H9 (cell line): ENCODE data around the gene C17orf78. TPM values are rescaled to one million over a fixed set of nuclear protein-coding genes. Genes with fewer than 3 reads are reported as not detected.

Source experiments
- DNase-seq: peaks from one replicate; pipeline ENCODE4 v3.0.0-alpha.2; 2017
- H2AFZ ChIP-seq: one replicate; pipeline ENCODE4 v1.6.1; 2013; ENCODE audit warnings: mild to moderate bottlenecking, low read length, control low read depth, moderate library complexity
- H2AK5ac ChIP-seq: 2 replicates; pipeline ENCODE4 v1.6.1; 2013; ENCODE audit warnings: low read length, control low read depth, mixed read lengths; ENCODE audit not compliant: insufficient read length
- H2BK120ac ChIP-seq: one replicate; pipeline ENCODE4 v1.6.1; 2013; ENCODE audit warnings: low read depth, mild to moderate bottlenecking, low read length, control low read depth, inconsistent platforms; ENCODE audit not compliant: poor library complexity, severe bottlenecking
- H2BK12ac ChIP-seq: 2 replicates; pipeline ENCODE4 v1.6.1; 2013; ENCODE audit warnings: low read length, control low read depth, mixed read lengths, low read depth; ENCODE audit not compliant: insufficient read length
- H2BK15ac ChIP-seq: 2 replicates; pipeline ENCODE4 v1.6.1; 2013; ENCODE audit warnings: low read depth, low read length, control low read depth
- H2BK20ac ChIP-seq: one replicate; pipeline ENCODE4 v1.6.1; 2013; ENCODE audit warnings: low read depth, mild to moderate bottlenecking, low read length, control low read depth, inconsistent platforms; ENCODE audit not compliant: poor library complexity, severe bottlenecking
- H2BK5ac ChIP-seq: 2 replicates; pipeline ENCODE4 v1.6.1; 2013; ENCODE audit warnings: low read length, control low read depth, mixed read lengths; ENCODE audit not compliant: insufficient read length
- H3K14ac ChIP-seq: 2 replicates; pipeline ENCODE4 v1.6.1; 2013; ENCODE audit warnings: low read length, control low read depth; ENCODE audit not compliant: insufficient read depth
- H3K18ac ChIP-seq: 2 replicates; pipeline ENCODE4 v1.6.1; 2013; ENCODE audit warnings: low read depth, mild to moderate bottlenecking, mixed read lengths, low read length, control low read depth; ENCODE audit not compliant: insufficient read length
- H3K23ac ChIP-seq: 2 replicates; pipeline ENCODE4 v1.6.1; 2013; ENCODE audit warnings: low read length, control low read depth, mixed read lengths, low read depth; ENCODE audit not compliant: insufficient read length
- H3K23me2 ChIP-seq: 2 replicates; pipeline ENCODE4 v1.6.1; 2013; ENCODE audit warnings: low read depth, mild to moderate bottlenecking, mixed read lengths, low read length, control low read depth; ENCODE audit not compliant: insufficient read length, poor library complexity, severe bottlenecking
- H3K27ac ChIP-seq: 2 replicates; pipeline ENCODE4 v1.5.1; 2013; ENCODE audit warnings: low read length, control low read depth, mixed read lengths, low read depth; ENCODE audit not compliant: insufficient read length
- H3K27me3 ChIP-seq: 2 replicates; pipeline ENCODE4 v1.6.1; 2013; ENCODE audit warnings: low read length, control low read depth, inconsistent platforms; ENCODE audit not compliant: insufficient read depth
- H3K4ac ChIP-seq: 2 replicates; pipeline ENCODE4 v1.6.1; 2013; ENCODE audit warnings: low read depth, mild to moderate bottlenecking, control low read depth, inconsistent platforms, low read length, moderate library complexity
- H3K4me1 ChIP-seq: 2 replicates; pipeline ENCODE4 v1.6.1; 2013; ENCODE audit warnings: low read length, control low read depth, inconsistent platforms; ENCODE audit not compliant: insufficient read depth
- H3K4me2 ChIP-seq: 2 replicates; pipeline ENCODE4 v1.6.1; 2013; ENCODE audit warnings: low read length, control low read depth, mixed read lengths; ENCODE audit not compliant: insufficient read length, insufficient read depth
- H3K56ac ChIP-seq: 2 replicates; pipeline ENCODE4 v1.6.1; 2013; ENCODE audit warnings: low read depth, mild to moderate bottlenecking, mixed read lengths, low read length, control low read depth; ENCODE audit not compliant: insufficient read length
- H3K79me1 ChIP-seq: 2 replicates; pipeline ENCODE4 v1.6.1; 2013; ENCODE audit warnings: low read depth, mild to moderate bottlenecking, moderate library complexity, low read length, control low read depth, inconsistent platforms; ENCODE audit not compliant: insufficient read depth, poor library complexity, severe bottlenecking
- H3K79me2 ChIP-seq: 2 replicates; pipeline ENCODE4 v1.6.1; 2013; ENCODE audit warnings: low read length, control low read depth, inconsistent platforms; ENCODE audit not compliant: insufficient read depth
- H3K9ac ChIP-seq: 2 replicates; pipeline ENCODE4 v1.6.1; 2013; ENCODE audit warnings: low read length, control low read depth, mixed read lengths; ENCODE audit not compliant: insufficient read length; ENCODE audit errors: extremely low read depth
- H3K9me3 ChIP-seq: one replicate; pipeline ENCODE4 v1.6.1; 2013; ENCODE audit warnings: low read depth, low read length, inconsistent platforms; ENCODE audit not compliant: control insufficient read depth
- H3T11ph ChIP-seq: one replicate; pipeline ENCODE4 v1.6.1; 2013; ENCODE audit warnings: mild to moderate bottlenecking, low read length, control low read depth, inconsistent platforms
- H4K20me1 ChIP-seq: one replicate; pipeline ENCODE4 v1.6.1; 2013; ENCODE audit not compliant: control insufficient read depth, insufficient read length, insufficient read depth
- H4K5ac ChIP-seq: 2 replicates; pipeline ENCODE4 v1.6.1; 2013; ENCODE audit warnings: low read depth, mild to moderate bottlenecking, mixed read lengths, low read length, control low read depth; ENCODE audit not compliant: insufficient read length
- H4K8ac ChIP-seq: replicated peaks from 2 replicates; pipeline ENCODE4 v1.6.1; 2013; ENCODE audit warnings: low read length, control low read depth, mixed read lengths, low read depth; ENCODE audit not compliant: insufficient read length
- H4K91ac ChIP-seq: 2 replicates; pipeline ENCODE4 v1.6.1; 2013; ENCODE audit warnings: low read depth, mild to moderate bottlenecking, moderate library complexity, mixed read lengths, low read length, control low read depth; ENCODE audit not compliant: insufficient read length
- H3K27ac Mint-ChIP-seq, 3 experiments: 2 replicates in 2 of 3; 3 replicates in 1 of 3; pipeline ENCODE4 v1.8.0; 2020 to 2021; ENCODE audit warnings: mixed read lengths in 3 of 3, mild to moderate bottlenecking in 1 of 3, moderate library complexity in 1 of 3
- H3K27me3 Mint-ChIP-seq: 2 replicates; pipeline ENCODE4 v1.8.0; 2021; ENCODE audit warnings: low read depth, mild to moderate bottlenecking, moderate library complexity, mixed read lengths
- H3K36me3 Mint-ChIP-seq, 3 experiments: 2 replicates in 2 of 3; 3 replicates in 1 of 3; pipeline ENCODE4 v1.8.0; 2020 to 2021; ENCODE audit warnings: low read depth in 3 of 3, mixed read lengths in 3 of 3; ENCODE audit not compliant: insufficient read depth in 1 of 3
- H3K4me1 Mint-ChIP-seq, 2 experiments: 2 replicates each; pipeline ENCODE4 v1.8.0; 2020; ENCODE audit warnings: mixed read lengths in 2 of 2
- H3K4me3 Mint-ChIP-seq, 2 experiments: 2 replicates in 1 of 2; 3 replicates in 1 of 2; pipeline ENCODE4 v1.8.0; 2020 to 2021; ENCODE audit warnings: mild to moderate bottlenecking in 2 of 2, mixed read lengths in 2 of 2, moderate library complexity in 1 of 2
- H3K9me3 Mint-ChIP-seq, 2 experiments: 2 replicates in 1 of 2; 3 replicates in 1 of 2; pipeline ENCODE4 v1.8.0; 2020; ENCODE audit warnings: mild to moderate bottlenecking in 2 of 2, mixed read lengths in 2 of 2, moderate library complexity in 1 of 2
- WGBS: extraction: QIAGEN DNeasy Blood & Tissue Kit; methylation state at CpG from one replicate; pipeline ENCODE4 v1.1.7; 2013; ENCODE audit warnings: missing lambda C conversion rate, low lambda C conversion rate, mixed read lengths; ENCODE audit not compliant: insufficient read length; ENCODE audit errors: extremely low coverage; 5-methylcytosine and 5-hydroxymethylcytosine counted together
- total RNA-seq: library from RNA; stranded (reverse); gene quantifications from 2 replicates; pipeline ENCODE4 v1.2.1, GENCODE V29; 2021
- TF ChIP-seq, protein P1 (sequence below): fragments of 200-600 bp; sonication (generic); conservative IDR thresholded peaks from 3 replicates; pipeline ENCODE4 v1.8.0; 2021; ENCODE audit warnings: antibody characterized with exemption, mild to moderate bottlenecking

Gene C17orf78
- total RNA-seq, 1 experiment from 2014 or later = not detected

DNA sequence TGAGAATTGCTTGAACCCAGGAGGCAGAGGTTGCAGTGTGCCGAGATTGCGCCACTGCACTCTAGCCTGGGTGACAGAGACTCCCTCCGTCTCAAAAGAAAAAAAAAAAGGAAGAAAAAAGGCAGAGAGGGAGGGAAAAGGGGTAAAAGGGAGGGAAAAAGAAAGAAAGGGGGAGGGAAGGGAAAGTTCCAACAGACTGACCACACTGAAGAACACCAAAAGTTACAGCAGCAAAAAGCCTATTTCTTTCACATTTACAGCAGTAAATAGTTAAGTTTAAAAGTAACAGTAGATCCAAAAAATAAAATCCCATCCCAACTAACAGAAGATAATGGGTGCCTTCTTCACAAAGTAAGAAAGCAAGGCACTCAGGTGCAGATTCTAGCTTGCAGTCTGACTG lies 36.9 kb upstream of the C17orf78 start:
- DNase-seq = no peak
- no peak overlapping the region for H3K4ac ChIP-seq

More for the DNA sequence above, 36.9 kb upstream of the C17orf78 start:
- no peaks in the 10 kb centered on the region for H3K23me2 ChIP-seq
- no peaks in the 10 kb centered on the region; the same call in 1 of the 2 replicates for H3K4me1 ChIP-seq
- H3K4me2 ChIP-seq = no peak overlapping the region
- no peak overlapping the region for H3K9ac ChIP-seq
- H2BK15ac ChIP-seq = no peak overlapping the region
- H3K27ac Mint-ChIP-seq = peak overlapping the region in 1 of 3 experiments; percentile 21; a peak in 3 of 7 replicates
- peaks cover 10% of the 10 kb centered on the region for H3K79me1 ChIP-seq
- H3K9me3 Mint-ChIP-seq = no peaks in the 10 kb centered on the region
- H2AK5ac ChIP-seq = no peak overlapping the region
- H2BK20ac ChIP-seq = no peak overlapping the region
- no peak overlapping the region for H2BK5ac ChIP-seq
- H3K56ac ChIP-seq = no peak overlapping the region
- TF ChIP-seq, protein P1, sequence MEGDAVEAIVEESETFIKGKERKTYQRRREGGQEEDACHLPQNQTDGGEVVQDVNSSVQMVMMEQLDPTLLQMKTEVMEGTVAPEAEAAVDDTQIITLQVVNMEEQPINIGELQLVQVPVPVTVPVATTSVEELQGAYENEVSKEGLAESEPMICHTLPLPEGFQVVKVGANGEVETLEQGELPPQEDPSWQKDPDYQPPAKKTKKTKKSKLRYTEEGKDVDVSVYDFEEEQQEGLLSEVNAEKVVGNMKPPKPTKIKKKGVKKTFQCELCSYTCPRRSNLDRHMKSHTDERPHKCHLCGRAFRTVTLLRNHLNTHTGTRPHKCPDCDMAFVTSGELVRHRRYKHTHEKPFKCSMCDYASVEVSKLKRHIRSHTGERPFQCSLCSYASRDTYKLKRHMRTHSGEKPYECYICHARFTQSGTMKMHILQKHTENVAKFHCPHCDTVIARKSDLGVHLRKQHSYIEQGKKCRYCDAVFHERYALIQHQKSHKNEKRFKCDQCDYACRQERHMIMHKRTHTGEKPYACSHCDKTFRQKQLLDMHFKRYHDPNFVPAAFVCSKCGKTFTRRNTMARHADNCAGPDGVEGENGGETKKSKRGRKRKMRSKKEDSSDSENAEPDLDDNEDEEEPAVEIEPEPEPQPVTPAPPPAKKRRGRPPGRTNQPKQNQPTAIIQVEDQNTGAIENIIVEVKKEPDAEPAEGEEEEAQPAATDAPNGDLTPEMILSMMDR = no peak
- H3K4me1 Mint-ChIP-seq = peaks cover 27 to 28% of the 10 kb centered on the region in 2 experiments
- H2BK12ac ChIP-seq = no peak overlapping the region
- WGBS = no CpG with 5 or more reads among the region's 3 CpGs
- peaks cover 9% of the 10 kb centered on the region; the same call in 1 of the 2 replicates for H3K79me2 ChIP-seq
- H4K91ac ChIP-seq = no peak overlapping the region
- H3T11ph ChIP-seq = no peak overlapping the region
- no peak overlapping the region for H2AFZ ChIP-seq
- H4K5ac ChIP-seq = no peak overlapping the region
- H3K14ac ChIP-seq = no peak overlapping the region
- H3K18ac ChIP-seq = no peak overlapping the region
- no peak overlapping the region for H3K4me3 Mint-ChIP-seq
- H3K23ac ChIP-seq = no peak overlapping the region
- H4K20me1 ChIP-seq = no peaks in the 10 kb centered on the region
- H3K27me3 Mint-ChIP-seq = no peaks in the 10 kb centered on the region
- no peak overlapping the region for H2BK120ac ChIP-seq
- H3K9me3 ChIP-seq = no peaks in the 10 kb centered on the region
- no peak overlapping the region for H3K27ac ChIP-seq
- peaks cover 26 to 56% (median 31%) of the 10 kb centered on the region in 3 experiments for H3K36me3 Mint-ChIP-seq
- H3K27me3 ChIP-seq = no peaks in the 10 kb centered on the region
- no peak overlapping the region for H4K8ac ChIP-seq
